Activated CD8-positive, alpha-beta memory T cell treated with anti-CD3 and anti-CD28 coated beads for 1 hour (primary cell): ENCODE results near the gene C19orf47.
"Not testable (repeated sequence)": the region's sequence is repeated elsewhere in the genome, so short reads cannot be mapped to it uniquely, and the experiment has no call there.

Experiments used
- DNase-seq, 2 donors: peaks; one replicate each; pipeline ENCODE4 v3.0.0-alpha.2; 2020; ENCODE audit warnings: low read depth in 1 of 2; ENCODE audit errors: extremely low read depth in 1 of 2

C19orf47 gene

DNA sequence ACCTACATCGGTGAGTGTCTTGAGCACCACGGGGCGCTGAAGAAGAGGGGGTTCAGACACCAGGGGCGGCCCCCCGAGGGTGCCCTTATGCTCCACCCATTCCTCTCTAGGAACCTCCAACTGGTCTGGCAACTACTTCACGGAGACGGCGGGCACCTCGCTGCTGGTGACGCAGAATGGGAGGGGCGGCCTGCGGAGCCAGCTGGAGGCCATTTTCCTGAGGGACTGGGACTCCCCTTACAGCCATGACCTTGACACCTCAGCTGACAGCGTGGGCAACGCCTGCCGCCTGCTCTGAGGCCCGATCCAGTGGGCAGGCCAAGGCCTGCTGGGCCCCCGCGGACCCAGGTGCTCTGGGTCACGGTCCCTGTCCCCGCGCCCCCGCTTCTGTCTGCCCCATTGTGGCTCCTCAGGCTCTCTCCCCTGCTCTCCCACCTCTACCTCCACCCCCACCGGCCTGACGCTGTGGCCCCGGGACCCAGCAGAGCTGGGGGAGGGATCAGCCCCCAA lies 29.7 kb upstream of the C19orf47 start:
- DNase-seq = no peak

DNA sequence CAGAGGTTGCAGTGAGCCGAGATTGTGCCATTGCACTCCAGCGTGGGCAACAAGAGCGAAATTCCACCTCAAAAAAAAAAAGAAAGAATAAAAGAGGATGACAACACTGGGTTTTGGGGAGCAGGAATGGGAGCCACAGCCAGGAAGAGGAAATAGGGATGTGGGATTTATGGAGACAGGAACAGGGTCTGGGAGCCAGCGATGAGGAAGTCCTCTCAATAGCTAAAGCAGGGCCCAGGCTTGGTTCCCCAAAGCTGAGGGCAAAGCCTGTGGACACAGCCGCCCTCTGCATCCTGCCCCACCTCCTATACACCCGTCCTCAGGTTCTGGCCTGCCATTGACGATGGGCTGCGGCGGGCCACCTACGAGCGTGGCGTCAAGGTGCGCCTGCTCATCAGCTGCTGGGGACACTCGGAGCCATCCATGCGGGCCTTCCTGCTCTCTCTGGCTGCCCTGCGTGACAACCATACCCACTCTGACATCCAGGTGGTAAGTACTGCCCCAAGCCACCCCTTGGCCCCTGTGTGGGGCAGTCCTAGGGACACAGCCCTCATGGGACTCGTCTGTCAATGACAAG lies 28.2 kb upstream of the C19orf47 start:
- DNase-seq = no peak

DNA sequence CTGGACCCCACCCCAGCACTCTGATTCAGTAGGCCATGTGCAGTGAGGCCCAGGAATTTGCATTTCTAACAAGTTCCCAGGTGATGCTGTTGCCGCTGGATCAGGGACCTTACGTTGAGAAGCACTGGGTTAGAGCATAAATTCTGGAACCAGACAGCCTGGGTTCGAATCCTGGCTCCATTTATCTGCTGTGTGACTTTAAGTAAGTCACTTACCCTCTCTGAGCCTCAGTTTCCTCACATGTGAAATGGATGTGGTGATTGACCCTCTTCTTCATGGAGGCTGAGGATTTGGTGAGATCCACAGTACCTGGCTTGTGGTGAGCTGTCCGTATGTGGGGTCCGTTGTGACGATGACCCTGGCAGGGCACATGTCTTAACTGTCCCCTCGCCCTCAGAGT lies 25.9 kb upstream of the C19orf47 start:
- no peak for DNase-seq

DNA sequence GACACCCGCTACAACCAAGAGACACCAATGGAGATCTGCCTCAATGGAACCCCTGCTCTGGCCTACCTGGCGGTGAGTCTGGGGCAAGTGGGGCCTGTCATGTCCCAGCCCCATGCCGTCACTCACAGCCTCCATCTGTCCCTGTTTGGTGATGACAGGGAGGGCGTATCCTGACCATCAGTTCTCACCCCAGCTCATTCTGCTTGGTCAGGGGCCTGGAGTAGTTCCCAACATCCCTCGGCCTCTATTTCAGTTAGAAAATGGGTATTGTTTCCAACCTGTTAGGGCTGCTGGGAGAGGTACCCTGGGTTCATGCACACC lies 23.6 kb upstream of the C19orf47 start:
- DNase-seq = no peak

DNA sequence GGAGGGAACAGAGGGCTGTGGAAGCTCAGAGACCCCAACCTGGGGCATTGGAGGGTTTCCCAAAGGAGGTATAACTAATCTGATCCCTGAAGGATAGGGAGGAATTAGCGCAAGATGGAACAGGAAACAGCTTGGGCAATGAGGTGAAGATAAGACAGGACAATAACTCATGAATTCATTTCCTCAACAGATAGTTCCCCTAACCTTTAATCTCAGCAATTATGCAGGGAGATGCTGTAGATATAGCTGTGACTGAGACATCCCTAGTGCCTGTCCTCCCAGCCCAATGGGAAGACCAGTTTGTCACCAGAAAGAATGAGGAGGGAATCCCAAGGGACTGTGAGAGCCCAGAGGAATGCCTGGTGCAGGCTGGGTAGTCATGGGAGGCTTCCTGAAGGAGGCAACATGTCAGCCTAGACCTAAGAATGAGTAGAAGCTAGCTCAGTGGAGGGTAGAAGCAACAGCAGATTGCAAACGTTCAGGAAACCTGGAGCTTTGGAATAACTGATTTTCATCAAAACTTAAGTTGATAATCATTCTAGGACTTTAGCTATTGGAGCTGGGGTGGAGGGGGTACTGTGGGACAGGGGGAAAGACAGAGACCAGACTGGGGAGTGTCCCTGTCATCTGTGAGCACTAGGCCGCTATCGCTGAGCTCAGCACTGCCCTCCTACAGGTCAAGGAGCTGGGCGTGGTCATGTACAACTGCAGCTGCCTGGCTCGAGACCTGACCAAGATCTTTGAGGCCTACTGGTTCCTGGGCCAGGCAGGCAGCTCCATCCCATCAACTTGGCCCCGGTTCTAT lies 23.0 kb upstream of the C19orf47 start:
- DNase-seq = no peak

DNA sequence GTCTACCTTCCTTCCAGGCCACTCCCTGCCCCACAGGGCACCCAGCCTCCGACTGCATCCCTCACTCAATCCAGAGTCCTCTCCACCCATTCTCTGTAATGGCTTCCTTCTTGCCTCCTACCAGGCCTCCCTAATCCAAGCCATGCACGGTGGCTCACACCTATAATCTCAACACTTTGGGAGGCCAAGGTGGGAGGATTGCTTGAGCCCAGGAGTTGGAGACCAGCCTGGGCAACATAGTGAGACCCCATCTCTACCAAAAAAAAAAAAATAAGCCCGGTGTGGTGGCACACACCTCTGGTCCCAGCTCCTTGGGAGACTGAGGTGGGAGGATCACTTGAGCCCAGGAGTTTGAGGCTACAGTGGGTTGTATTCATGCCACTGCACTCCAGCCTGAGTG lies 22.1 kb upstream of the C19orf47 start:
- DNase-seq = not testable (repeated sequence)

DNA sequence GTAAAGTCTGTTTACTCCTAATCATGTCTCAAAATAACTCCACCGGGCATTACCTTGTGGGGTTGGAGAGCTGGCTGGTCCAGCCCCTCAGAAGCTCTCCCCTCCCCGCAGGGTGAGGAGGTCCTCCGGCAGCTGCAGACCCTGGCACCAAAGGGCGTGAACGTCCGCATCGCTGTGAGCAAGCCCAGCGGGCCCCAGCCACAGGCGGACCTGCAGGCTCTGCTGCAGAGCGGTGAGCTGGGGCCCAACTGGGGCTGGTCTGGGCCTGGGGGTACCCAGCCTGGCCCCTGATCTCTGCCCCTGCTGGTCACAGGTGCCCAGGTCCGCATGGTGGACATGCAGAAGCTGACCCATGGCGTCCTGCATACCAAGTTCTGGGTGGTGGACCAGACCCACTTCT lies 21.6 kb upstream of the C19orf47 start:
- no peak for DNase-seq

DNA sequence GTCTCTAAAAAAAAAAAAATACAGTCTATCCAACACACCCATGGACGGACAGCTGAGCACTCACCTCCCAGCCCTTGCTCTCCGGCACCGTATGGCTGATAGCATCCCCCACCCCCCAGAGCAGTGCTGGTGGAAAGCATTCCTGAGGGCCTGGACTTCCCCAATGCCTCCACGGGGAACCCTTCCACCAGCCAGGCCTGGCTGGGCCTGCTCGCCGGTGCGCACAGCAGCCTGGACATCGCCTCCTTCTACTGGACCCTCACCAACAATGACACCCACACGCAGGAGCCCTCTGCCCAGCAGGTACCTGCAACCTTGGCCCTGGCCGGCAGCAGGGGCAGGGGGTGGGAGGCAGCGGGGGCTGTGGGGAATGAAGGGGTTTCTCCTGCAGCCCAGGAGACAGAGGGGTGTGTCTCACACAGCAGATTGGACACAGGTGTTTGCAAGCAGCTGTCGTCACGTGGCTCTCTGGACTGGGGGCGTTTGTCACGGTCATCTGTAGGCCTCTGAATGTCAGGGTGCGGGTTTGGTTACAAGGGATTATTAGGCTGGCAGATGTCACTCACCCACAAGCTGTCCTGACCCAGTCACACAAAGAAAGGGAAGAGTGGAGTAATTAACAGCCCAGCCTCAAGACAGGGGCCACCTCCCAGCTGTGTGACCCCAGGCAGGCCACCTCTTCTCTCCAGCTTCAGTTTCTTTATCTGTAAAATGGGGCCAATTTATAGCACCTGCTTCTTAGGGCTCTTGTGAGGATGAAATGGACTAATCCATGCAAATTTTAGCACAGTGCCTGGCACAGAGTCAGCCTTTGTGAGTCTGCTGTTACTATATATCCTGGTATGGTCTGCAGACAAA lies 19.6 kb upstream of the C19orf47 start:
- DNase-seq = no peak

DNA sequence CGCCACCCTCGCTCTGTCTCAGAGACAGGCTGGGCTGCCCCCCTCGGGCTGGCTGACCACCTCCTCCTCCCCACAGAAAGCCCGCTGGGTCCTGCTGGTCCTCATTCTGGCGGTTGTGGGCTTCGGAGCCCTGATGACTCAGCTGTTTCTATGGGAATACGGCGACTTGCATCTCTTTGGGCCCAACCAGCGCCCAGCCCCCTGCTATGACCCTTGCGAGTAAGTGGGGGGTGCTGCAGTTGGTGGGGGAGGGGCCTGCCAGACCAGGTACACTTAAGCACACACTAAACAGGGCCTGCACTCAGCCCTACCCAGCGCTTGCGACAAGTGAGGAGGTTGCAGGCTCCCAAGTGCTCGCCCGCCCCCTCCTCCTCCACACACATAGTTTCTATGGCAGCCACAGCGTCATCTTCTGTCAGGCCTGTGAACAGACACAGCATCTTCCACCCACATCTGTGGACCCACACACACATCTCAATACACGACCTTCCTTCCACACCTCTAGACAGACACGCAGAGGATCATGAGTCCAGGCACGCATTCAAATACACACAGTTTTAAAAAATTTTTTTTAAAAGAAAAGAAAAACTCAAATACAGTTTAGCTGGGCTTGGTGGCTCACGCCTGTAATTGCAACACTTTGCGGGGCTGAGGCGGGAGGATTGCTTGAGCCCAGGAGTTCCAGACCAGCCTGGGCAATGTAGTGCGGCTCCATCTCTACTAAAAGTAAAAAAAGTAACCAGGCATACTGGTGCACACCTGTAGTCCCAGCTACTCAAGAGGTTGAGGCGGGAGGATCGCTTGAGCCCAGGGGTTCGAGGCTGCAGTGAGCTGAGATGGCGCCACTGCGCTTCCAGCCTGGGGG lies 18.7 kb upstream of the C19orf47 start:
- DNase-seq = no peak

DNA sequence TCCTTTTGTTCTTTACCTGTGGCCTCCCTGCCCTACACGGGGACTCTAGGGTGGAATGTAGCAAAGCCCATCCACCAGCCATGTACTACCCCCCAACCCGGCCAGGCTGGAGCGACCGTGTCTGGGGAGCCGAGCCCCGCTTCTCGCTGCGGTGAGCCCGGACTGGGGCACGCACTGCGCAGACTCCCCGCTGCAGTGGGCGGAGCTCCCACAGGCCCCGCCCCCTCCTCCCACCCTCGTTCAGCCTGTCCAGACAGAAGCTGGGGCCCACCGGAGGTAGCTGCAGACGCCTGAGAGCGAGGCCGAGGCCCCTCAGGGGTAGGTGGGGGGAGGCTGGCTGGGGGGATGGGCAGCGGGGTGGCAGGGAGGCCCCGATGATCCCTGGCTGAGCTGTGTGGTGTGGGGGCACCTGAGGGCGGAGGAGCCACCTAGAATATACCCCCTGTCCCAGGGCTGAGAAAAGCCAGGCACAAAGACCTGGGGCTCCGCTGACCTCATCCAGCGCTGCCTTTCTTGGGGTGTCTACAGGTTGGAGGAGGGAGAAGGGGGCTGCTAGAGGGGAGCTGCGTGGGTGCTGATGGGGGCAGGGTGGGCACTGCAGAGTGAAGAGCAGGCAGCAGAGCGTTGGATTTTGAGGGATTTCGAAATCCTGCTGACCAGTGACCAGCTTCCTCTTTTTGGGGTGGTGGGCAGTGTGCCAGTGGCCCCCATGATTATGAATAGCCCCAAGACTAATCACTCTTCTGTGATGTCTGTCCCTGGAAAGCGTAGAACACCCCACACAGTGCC lies 17.6 kb upstream of the C19orf47 start:
- peak in 1 of 2 donors; percentile 17 for DNase-seq

DNA sequence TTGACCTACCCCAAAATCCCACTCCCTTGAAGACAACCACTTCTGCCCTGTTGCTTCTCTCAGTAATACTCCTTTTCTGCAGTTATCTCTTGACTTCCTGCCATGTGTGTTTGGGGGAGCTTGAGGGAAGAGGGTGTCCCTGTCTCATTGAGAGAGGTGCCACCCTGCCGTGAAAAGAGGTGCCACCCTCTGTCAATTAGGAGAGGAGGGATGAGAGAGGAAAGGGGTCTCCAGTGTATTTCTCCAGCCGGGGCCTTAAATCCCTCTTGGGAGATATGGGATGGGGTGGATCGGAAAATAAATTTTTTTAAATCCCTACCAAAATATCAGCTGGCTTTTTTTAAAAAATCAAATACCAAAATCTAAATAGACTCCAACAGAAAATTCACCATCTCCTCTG lies 16.8 kb upstream of the C19orf47 start:
- no peak for DNase-seq

DNA sequence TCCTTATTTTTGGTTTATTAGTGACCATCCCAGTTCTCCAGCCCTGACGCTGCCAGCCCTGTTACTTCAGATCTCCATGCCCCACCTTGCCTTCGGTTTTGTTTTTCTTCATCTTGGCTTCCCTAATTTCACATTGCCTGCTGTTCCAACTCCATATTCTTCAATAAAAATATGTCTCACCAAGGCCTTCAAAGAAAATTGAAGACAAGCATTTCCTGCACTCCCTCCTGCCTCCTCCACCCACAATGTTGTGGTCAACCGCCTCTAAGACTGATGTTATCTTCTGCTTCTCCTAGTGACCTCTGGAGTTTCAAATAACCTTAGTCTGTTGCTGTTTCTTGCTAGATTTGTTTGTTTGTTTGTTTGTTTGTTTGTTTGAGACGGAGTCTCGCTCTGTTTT lies 14.9 kb upstream of the C19orf47 start:
- DNase-seq = no peak

DNA sequence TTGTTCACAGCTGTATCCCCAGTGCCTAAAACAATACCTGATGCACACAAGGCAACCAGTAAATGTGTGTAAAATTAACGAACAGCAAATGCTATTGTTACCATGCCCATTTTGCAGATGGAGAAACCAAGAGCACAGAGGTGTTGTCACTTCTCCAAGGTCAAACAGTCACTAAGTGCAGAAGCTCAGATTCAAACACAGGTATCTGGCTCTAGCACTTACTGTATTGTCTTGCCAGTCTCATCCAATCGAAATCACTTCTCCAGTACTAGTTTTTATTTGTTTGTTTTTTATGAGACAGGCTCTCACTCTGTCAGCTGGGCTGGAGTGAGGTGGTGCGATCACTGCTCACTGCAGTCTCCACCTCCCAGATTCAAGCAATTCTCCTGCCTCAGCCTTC lies 14.0 kb upstream of the C19orf47 start:
- no peak for DNase-seq

DNA sequence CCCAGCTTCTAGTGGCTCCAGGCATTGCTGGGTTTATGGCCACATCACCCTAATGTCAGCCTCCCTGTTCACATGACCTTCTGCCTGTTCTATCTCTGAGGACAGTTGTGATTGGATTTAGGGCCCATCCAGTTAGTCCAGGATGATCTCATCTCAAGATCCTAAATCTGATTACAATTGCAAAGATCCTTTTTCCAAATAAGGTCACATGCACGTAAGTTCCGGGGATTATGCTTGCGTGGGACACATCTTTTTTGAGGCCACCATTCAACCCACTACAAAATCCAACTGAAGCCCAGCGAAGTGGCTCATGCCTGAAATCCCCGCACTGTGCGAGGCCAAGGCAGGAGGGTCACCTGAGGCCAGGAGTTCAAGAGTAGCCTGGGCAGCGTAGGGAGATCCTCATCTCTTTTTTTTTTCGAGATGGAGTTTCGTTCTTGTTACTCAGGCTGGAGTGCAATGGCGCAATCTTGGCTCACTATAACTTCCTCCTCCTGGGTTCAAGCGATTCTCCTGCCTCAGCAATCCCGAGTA lies 12.6 kb upstream of the C19orf47 start:
- DNase-seq = no peak

DNA sequence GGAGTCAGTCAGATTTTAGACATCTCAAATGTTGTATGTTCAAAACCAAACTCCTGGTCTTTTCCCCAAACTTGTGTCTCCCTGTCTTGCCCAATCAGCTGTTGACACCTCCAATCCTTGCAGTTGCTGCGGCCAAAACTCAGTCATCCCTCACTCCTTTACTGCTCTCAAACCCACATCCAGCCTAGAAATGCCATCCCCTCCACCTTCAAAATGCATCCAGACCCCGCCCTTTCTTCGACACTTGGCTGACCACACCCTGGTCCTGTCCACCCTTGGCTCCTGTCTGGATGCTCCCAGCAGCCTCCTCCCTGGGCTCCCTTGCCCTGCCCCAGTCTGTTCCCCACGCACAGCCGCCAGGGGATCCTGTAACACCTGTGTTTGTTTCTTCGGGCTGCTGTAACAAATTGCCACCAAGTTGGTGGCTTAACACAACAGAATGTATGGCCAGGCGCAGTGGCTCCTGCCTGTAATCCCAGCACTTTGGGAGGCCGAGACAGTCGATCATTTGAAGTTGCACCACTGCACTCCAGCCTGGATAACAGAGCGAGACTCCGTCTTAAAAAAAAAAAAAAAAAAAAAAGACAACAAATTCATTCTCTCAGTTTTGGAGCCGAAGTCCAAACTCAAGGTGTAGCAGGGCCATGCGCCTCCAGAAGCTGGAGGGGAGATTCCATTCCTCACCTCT lies 12.0 kb upstream of the C19orf47 start:
- DNase-seq = no peak

DNA sequence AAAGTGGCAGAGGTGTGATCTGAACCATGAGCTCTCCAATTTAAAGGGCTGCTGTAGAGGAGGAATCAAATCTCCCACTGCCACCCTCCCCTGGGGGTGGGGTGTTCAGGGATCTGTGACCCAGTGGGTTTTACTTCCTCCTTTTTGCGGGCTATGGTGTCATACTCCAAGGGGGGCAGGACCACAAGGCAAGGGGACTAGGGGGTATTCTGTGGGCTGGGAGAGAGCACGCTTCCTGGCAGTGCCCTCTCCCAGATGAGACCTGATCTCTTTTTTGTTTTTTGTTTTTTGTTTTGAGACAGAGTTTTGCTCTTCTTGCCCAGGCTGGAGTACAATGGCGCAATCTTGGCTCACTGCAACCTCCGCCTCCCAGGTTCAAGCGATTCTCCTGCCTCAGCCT lies 10.6 kb upstream of the C19orf47 start:
- DNase-seq = no peak

DNA sequence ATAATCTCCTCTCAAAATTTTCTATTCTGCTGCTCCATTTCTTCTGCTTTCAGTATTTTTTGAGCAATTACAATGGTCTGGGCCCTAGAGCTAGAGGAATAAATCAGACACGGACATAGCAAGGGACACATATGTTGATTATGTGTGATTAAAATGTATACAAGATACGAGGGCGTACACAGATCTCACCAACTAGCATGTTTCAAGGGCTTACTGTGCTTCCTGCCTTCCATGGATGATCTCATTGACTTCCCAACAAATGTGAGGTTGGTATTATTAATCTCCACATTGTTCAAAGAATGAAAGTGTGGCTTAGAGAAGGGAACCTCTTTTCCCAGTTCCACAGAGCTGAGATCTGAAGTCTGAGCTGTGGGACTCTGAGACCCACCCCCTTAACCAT lies 9.4 kb upstream of the C19orf47 start:
- DNase-seq = no peak

DNA sequence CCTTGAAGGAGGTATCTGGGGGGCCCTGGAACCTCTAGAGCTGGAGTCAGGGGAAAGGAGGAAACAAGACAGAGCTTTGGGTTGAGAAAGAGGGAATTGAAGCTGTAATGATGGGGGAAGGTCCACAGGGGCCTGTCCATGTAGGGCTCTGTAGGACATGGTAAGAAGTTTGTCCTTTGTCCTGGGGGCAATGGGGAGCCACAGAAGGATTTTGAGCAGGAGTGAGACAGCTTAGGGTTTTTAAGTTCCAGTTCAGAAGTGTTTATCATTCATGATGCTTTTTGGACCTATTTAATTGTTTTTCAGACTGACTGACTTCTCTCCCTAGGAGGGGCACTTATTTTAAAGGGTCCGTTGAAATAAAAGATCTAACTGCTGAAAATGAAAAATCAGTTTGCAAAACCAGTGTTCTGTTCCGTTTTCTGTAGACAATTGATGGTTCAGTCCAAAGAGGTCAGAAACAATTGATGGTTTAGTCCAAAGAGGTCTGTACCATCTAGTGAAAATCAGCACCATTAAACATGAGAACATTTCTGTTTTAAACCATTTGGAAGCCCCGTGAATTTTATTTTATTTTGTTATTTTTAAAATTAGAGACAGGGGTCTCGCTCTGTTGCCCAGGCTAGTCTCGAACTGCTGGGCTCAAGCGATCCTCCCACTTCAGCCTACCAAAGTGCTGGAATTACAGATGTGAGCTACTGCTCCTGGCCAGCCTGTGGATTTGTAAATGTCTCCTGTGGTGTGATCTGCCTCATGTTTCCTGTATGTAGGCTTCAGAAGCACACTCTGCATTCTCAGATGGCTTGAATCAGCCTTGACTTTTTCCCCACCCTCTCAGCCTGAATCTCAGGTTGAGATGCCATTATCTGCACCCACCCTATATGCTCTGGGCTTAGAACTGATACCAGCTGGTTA lies 8.7 kb upstream of the C19orf47 start:
- no peak for DNase-seq
